ENCODE measurements around the gene RIMS4.

RIMS4 gene

DNA sequence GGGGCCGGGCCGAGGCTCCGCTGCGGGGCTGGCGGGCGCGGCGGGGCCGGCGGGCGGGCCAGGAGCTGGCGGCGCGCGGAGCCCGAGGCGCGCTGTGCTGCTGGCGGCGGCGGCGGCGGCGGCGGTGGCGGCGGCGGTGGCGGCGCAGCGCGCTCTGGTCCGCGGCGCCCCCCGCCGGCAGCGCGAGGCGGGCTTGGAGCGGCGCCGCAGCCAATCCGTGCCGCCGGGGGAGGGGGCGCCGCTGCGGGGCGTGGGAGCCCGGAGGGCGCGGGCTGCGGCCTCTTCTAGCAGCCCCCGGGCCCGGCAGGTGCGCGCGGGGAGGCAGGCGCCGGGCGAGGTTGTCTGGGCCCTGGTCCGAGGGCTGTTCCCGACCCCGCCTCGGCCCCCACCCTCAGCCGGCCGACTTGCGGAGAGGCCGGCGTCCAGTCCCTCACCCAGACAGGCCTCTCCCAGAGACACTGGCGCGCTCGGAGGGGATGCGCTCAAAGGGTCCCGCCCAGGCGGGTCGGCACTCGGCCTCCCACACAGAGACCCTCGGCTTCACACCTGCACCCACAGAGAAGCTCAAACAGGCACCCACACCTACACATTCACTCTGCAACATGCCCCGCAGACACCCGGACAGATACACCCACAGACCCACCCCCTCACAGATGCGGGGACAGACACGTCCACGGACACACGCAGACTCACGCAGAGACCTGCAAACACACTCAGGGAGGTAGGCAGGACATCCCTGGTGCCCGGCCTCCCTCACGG, at the start of gene RIMS4:
TSS of gene RIMS4 (minus strand) at position 156 of the 759 bp plus-strand sequence. CDS start 275 bp downstream, outside the sequence.
- no peak for DNase-seq (ENCODE audit: low spot score)

DNA sequence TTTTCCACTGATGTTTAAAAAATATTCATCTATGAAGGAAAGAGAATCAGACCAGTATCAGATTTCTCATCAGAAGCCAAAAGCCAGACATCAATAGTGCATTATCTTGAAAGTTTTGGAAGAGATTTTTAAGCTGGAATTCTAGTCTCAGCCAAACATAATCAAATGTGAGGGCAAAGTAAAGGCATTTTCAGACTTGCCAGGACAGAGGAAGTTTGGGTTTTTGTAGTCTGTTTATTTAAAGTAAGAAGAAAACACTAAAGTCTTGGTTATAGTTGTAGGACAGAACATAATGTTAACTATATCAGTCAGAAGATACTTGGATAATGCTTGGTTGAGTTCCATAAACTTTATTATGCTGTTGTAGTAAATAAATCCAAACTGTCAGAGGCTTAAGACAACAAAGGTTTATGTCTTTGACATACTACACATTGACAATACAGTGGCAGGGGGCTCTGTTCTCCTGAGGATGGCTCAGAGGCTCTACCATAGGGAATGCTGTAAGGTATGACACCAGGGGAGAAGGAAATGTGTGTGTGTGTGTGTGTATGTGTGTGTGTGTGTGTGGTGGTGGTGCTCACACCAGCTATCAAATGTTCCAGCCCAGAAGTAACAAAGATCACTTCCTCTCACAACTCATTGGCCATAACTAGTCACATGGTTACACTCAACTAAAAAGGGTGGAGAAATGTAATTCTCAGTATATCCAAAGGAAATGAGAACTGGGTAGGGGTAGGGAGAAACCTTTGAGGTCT, 48.4 kb upstream of the RIMS4 start:
- DNase-seq (ENCODE audit: low spot score): no peak

DNA sequence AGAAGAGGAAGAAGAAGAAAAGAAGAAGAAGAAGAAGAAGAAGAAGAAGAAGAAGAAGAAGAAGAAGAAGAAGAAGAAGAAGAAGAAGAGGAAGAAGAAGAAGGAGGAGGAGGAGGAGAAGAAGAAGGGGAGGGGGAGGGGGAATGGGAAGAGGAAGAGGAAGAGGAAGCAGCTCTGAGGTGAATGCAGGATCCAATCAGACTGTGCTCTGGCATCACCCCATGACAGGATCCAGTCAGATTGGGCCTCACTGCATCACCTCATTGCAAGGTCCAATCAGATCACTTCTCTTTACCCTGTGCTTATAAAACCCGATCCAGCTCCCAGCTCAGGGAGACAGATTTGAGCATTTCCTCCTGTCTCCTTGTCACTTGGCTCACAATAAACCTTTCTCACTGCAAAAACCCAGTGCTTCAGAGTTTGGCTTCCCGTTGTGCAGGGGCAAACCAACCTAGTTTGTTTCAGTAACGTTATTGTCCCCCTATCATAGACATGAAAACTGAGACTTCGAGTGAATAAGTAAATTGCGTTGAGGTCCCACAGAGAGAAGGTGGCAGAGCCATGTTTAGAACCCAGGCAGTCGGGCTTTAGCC, 46.6 kb upstream of the RIMS4 start:
- DNase-seq (ENCODE audit: low spot score): no peak

DNA sequence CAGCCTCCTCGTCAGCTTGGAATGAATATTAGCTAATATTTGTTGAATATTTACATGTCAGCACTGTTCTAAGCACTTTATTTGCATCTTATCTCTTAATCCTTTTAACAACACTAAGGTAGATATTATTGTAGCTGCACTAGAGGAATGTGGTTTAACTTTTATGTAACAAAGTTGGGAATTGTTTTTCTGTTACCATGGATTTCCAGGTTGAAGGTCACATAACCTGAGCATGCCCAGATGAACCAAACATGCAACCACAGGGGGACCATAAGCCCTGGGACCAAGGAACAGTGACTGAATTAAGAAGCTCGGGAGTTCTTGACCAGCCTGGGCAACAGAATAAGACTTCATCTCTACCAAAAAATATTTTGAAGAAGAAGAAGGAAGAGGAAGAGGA, 46.1 kb upstream of the RIMS4 start:
- no peak for DNase-seq (ENCODE audit: low spot score)

DNA sequence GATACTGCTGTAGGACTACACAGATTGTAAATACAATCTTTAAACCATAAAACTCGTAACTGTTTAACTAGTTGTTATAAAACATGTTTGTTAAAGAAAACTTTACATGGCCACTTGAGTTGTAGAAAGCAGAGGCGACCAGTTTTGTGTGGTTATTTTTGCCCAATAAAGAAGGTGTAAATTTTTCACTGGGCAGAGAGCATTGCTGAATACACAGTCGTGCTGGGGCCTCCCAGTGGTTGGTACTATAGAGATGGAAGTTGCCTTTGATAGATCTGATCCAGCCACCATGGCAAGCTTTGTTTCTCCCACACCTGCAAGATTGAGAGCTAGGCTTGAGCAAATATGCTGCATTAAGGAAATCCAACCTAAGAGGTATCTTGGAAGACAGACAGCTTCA, 41.2 kb upstream of the RIMS4 start:
- DNase-seq (ENCODE audit: low spot score): no peak

DNA sequence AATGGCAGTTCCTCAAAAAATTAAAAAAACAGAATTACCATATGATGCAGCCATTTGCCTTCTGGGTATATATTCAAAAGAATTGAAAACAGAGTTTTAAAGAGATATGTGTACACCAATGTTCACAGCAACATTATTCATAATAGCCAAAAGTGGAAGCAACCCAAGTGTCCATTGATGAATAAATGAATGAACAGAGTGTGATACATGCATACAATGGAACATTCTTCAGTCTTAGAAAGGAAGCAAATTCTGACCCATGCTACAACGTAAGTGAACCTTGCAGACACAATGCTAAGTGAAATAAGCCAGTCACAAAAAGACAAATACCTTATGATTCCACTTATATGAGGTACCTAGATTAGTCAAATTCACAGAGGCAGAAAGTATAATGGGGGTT, 40.5 kb upstream of the RIMS4 start:
- no peak for DNase-seq (ENCODE audit: low spot score)

DNA sequence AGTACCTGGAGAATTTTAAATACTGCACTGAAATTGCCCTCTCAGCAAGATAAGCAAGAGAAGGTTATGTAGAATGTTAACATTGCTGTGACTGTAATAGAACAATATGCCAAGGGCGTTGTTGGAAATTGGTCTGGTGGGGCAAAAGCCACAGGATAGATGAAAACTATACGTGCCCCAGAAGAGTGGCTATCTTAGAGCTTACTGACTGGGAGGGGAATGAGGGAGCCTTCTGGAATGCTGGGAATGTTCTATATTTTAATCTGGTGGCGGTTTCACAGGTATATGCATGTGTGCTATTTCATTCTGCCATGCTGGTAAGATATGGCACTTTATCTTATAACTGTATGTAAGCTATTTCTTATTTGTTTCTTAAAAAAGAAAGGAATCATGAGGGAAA, 39.9 kb upstream of the RIMS4 start:
- DNase-seq (ENCODE audit: low spot score): no peak

DNA sequence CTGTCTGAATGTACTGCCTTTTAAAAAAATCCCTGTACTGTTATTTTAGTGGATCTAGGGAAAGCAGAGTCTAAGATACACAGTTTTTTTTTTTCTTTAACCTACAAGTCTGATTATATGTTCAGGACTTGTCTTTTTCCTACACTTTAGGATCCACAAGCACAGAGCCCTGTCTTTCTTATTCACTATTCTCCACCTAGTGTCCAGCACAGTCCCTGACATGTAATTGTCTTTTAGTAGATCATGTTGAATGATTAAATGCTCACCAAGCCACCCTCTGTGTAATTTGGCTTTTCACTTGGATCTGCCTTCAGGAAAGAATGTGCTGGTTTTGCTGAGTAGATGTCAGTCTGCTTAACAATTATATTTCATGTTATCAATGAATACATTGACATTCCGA, 39.4 kb upstream of the RIMS4 start:
- DNase-seq (ENCODE audit: low spot score): no peak

DNA sequence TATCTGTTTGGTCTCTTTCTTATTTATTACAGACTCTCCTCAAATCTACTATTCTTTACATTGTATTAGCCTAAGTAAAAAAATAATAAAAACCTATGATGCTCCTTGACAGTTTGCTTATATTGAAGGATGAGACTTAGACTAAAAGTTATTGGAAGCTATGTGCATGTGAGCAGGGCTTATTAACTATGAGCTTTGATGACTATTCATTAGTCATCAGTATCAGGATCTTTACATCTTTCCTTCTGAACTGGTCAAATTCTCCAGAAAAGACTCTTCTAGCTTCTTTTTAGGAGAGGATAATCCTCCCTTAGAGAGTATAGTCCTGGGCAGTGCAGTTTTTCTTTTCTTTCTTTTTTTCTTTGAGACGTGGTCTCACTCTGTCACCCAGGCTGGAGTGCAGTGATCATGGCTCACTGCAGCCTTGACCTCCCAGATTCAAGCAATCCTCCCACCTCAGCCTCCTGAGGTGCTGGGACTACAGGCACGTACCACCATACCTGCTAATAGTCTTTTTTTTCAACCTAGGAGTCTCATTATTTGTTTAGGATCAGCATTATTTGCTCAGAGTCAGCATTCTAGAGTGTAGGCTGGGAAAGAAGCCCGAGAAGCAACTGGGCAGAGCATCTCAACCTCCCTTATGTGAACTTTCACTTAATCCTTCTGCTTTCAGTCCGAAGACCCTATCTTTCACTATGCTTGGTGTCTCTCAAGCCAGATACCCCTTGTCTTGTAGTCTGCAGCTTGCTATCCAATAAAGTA, 38.1 kb upstream of the RIMS4 start:
- DNase-seq (ENCODE audit: low spot score): no peak

DNA sequence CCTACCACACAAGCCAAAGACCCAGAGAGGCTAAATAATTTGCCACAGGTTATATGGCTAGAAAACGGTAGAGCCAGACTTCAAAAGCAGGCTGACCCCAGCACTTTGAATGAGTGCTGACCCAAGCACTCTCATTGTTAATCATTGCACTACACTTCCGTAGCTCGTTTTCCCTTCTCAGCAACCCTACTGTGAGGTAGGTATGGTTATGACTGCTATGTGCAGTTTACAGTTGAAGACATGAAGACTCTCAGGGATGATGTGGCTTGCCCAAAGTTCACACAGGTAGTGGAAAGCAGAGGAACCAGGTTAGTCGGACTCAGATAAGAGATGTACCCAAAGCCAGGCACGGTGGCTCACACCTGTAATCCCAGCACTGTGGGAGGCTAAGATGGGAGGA, 33.5 kb upstream of the RIMS4 start:
- no peak for DNase-seq (ENCODE audit: low spot score)

DNA sequence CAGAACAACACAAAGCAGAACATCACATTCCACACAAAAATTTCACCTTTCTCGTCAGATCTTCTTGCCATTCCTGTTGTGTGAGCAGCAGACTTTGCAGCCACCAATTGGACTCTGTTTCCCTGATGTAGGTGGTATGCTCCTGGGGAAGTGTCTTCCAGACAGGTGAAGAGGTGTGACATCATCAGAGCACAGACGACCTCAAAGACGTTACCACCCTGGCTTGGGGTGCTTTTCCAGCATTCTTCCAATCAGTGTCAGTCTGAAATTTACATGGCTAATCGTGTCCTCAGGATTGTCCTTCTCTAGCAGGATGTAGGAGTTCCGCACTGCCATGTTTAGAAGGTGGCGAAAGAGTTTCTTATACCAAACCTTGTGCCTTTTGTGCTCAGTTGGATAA, 31.6 kb upstream of the RIMS4 start:
- DNase-seq (ENCODE audit: low spot score): no peak

DNA sequence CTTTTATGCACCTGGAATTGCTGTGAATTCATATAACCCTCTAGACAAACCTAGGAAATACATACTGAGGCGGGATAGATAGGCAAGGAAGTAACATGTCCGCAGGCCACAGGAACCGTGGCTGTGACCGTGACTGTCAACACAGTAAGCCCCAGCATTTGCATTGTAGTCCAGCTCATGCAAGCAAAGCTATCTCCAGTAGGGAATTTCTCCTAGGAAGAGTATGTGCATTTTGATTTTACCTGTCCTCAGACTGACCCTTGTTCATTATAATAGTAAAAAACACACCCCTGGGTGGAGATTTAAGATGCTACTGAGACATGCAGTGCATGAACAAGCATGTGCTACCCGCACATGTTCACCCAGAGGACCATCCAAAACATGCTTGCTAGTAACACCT, 30.5 kb upstream of the RIMS4 start:
- no peak for DNase-seq (ENCODE audit: low spot score)

DNA sequence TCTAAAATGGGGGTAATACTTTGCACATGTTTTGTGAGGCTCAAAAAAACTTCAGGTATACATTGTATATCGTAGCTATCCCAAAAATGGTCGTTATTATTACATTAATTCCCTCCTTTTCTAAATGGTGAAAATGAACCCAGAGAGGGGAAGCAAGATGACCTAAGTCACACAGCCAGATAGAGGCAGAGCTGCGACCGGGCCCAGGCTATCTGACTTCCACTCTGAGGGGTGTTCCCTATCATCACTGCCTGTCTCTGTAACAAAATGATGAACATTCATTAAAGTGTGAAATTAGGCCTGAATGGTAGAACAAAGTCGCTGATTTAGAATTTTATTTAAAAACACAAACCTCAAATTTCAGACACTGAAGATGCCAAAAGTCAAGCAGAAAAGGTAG, 29.1 kb upstream of the RIMS4 start:
- DNase-seq (ENCODE audit: low spot score): no peak

DNA sequence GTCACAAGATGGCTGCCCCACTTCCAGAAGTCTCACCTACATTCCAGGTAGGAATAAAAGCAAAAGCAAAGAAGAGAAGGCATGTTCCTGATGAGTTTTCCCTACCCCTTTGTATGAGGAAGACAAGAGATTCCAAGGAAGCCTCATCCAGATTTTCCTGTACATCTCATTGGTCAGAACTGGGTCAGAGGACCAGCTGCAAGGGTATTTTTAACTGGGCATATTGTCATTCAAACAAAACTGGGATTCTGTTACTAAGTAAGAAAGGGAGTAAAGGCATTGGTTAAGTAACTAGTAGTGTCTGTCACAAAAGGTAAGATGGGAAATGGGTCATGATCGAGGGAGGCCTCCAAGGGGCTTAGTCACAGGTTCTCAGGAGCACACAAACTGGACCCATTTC, 28.2 kb upstream of the RIMS4 start:
- no peak for DNase-seq (ENCODE audit: low spot score)

DNA sequence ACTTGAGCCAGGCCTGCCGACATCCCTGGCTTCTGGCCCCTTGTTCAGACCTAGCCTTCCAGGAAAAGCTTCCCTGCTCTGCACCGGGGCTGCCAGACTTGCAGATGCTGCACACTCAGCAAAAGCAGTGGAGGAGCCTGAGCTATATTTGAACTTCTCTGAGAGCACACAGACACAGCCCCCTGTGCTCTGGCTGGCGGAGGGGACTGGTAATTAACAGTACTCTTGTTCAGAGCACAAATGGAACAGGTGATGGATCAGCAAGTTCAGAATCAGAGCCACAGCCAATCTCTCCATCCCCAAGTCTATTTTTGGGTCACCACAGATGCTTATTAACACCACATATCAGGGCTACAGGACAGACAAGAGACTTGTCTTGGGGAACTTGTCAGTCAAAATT, 27.6 kb upstream of the RIMS4 start:
- DNase-seq (ENCODE audit: low spot score): no peak

DNA sequence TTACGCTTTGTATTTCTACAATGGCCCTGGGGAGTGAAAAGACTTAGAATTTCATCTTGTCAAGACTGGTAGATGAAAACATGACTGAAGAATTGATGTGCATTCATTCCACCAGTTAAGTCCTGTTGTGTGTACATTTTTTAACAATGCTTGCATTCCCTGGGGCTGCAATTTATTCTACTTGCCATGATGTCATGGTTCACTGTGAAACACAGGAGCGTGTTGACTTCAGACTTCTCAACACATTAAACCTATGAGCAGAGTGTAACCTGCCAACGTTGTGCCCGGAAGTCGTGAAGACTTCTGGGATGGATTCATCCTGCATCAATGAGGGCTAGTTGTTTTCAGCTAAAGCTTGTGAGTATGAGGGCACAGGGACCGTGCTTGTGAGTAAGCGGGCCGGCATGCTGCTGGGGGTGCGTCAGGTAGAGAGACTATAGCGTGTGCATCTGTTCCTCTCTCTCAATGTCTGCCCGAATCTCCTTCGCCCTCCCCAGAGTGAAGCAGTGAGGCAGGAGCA, 26.3 kb upstream of the RIMS4 start:
- no peak for DNase-seq (ENCODE audit: low spot score)

DNA sequence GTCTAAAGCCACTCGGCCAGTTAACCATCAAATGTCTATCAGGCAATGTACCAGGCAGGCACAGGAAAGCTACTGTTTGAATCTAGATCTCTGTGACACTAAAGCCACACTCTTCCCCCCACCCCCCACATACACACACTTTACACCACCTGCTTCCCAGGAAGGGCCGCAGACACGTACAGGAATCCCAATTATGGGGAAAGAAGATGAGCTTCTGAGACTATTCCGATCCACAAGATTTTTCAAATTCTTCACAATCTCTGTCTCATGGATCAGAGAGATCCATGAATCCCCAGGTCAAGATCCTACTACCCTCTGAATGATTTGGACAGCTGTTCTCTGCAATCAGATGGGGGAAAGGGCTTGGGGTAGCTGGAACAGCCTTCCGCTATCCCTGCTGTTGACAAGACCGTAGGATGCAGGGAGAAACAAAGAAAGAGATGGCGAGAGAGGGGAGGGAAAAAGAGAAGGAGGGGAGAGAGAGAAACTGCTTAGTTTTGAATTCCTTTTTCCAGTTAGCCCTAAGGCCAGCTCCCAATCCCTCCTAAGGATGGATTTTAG, 25.4 kb upstream of the RIMS4 start:
- DNase-seq (ENCODE audit: low spot score): no peak

DNA sequence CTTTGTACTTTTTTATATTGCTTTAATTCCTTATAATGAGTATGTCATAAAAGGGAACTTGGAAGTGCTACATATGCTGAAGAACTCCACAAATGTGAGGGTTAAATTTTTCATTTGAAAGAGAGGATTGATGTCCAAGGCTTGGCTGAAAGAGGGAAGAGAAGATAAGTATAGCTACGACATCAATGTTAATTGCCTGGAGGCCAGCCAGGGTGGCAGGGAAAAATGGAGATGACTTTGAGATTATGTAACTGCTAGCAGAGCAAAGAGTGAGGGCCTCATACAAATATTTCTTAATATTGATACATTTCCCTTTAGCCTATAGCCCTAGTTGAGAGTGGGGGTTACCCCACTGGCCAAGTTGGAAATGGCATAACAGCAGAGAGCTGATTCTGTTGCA, 24.8 kb upstream of the RIMS4 start:
- no peak for DNase-seq (ENCODE audit: low spot score)

DNA sequence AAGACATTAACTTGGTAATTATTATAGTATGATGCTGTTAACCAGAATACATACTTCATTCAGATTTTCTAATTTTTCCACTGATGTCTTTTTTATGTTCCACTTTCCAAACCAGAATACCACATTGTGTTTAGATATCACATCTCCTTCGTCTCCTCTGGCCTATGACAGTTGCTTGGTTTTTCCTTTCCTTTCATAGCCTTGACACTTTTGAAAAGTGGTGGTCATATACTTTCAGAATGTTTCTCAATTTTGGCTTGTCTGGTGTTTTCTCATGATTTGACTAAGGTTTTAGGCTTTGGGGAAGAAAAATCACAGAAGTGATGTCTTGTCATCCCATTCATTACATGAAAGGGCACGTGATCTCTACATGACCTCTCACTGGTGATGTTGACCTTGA, 24.3 kb upstream of the RIMS4 start:
- no peak for DNase-seq (ENCODE audit: low spot score)

DNA sequence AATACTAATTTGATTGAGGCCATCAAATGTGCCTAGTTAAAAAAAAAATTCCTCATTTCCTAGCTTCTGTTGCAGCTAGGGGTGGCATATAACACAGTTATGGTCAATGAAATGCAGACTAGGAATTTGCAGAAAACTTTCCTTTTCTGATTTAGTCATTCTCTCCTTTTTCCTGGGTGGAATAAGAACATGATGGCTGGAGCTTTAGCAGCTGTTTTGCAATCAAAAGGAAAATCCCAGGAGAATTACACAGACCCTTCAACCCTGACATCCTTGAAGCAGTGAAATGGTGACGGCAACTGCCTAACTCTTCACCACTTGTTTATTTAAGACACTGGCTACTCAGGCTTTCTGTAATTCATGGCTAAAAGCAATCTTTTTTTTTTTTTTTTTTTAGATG, 23.1 kb upstream of the RIMS4 start:
- no peak for DNase-seq (ENCODE audit: low spot score)

DNA sequence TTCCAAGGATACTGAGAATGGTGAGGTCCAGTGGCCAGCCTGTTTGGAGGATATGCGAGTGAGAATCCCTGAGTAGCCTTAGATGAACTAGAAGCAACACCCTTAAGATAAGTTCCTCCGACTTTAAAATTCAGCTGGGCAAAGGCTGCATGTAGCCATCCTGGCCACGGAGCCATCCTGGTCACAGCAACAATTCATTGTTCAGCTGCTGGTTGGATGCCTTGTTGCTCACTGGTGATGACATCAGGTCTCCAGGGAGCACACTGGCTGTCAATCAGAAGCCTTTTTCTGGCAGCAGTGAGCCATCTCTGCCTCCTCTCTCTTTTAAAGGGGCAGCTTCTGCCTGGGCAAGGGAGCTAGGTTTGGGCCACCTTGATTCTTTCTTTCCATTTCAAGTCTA, 22.4 kb upstream of the RIMS4 start:
- DNase-seq (ENCODE audit: low spot score): no peak

DNA sequence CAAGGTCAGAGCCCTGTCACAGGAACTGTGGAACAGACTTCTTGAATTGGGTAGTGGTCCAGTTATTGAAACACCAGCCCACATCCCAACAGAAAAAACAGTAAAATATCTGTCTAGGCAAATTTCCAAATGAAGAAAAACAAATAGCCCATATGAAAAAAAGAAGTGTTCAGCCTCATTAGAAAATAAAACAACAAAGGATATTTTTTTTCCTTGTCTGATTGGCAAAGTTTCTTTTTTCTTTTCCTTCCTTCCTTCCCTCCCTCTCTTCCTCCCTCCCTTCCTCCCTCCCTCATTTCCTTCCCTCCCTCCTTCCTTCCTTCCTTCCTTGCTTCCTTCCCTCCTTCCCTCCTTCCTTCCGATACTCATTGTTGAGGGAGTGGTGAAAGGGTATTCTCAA, 20.6 kb upstream of the RIMS4 start:
- DNase-seq (ENCODE audit: low spot score): no peak
